WERI-Rb-1 (cell line): ENCODE data around the gene SMG7.

ENCODE experiments used
- DNase-seq: peaks from one replicate; pipeline ENCODE4 v3.0.0-alpha.2; 2020
- H3K27ac ChIP-seq: fragments of 250-450 bp; sonication (Bioruptor Pico); 2 replicates; pipeline ENCODE4 v1.5.1; 2020; ENCODE audit warnings: mild to moderate bottlenecking, moderate library complexity
- H3K27me3 ChIP-seq: fragments of 250-450 bp; sonication (Bioruptor Pico); 2 replicates; pipeline ENCODE4 v1.5.1; 2021; ENCODE audit warnings: mild to moderate bottlenecking, low read depth, moderate library complexity; ENCODE audit not compliant: insufficient read depth, severe bottlenecking
- H3K36me3 ChIP-seq: fragments of 250-450 bp; sonication (Bioruptor Pico); 2 replicates; pipeline ENCODE4 v1.5.1; 2020; ENCODE audit warnings: mild to moderate bottlenecking, moderate library complexity
- H3K4me3 ChIP-seq: 2 replicates; pipeline ENCODE4 v1.5.1; 2011; ENCODE audit warnings: low read depth, mild to moderate bottlenecking, control low read depth, low read length
- H3K9me3 ChIP-seq: fragments of 250-450 bp; sonication (Bioruptor Pico); 2 replicates; pipeline ENCODE4 v1.5.1; 2021; ENCODE audit warnings: mild to moderate bottlenecking, moderate library complexity; ENCODE audit not compliant: severe bottlenecking
- CTCF ChIP-seq: IDR thresholded peaks from 2 replicates; pipeline ENCODE4 v1.5.1; 2011; ENCODE audit warnings: low read depth, mild to moderate bottlenecking, control low read depth, inconsistent platforms, low read length

Gene SMG7

GRCh38 chr1:183602510-183602909 is 130.2 kb downstream of the SMG7 start:
- no peak for TF ChIP-seq CTCF
- Histone ChIP-seq H3K36me3 (no peaks in the 10 kb centered on the region), H3K4me3 (no peak overlapping the region), H3K9me3 (no peaks in the 10 kb centered on the region), H3K27me3 (no peaks in the 10 kb centered on the region), H3K27ac (no peak overlapping the region)
- DNase-seq, result no peak
